Endothelial cell (in vitro differentiated cells): Measurements from ENCODE around the gene HMOX2. TPM values are rescaled to one million over a fixed set of nuclear protein-coding genes. Genes with fewer than 3 reads are reported as not detected.

Experiments used
- DNase-seq: peaks from one replicate; pipeline ENCODE4 v3.0.0; 2021; ENCODE audit warnings: low spot score
- H3K27ac Mint-ChIP-seq: one replicate; pipeline ENCODE4 v1.8.0; 2021; ENCODE audit warnings: mixed read lengths, inconsistent platforms; ENCODE audit not compliant: unreplicated experiment
- H3K27me3 Mint-ChIP-seq: one replicate; pipeline ENCODE4 v1.8.0; 2021; ENCODE audit warnings: mild to moderate bottlenecking, moderate library complexity, mixed read lengths, inconsistent platforms; ENCODE audit not compliant: unreplicated experiment
- H3K36me3 Mint-ChIP-seq: one replicate; pipeline ENCODE4 v1.8.0; 2021; ENCODE audit warnings: mild to moderate bottlenecking, low read depth, mixed read lengths, inconsistent platforms; ENCODE audit not compliant: unreplicated experiment
- H3K4me1 Mint-ChIP-seq: one replicate; pipeline ENCODE4 v1.8.0; 2021; ENCODE audit warnings: mild to moderate bottlenecking, mixed read lengths, inconsistent platforms; ENCODE audit not compliant: unreplicated experiment
- H3K4me3 Mint-ChIP-seq: one replicate; pipeline ENCODE4 v1.8.0; 2021; ENCODE audit warnings: mild to moderate bottlenecking, mixed read lengths, inconsistent platforms; ENCODE audit not compliant: unreplicated experiment
- H3K9me3 Mint-ChIP-seq: one replicate; pipeline ENCODE4 v1.8.0; 2021; ENCODE audit warnings: mixed read lengths, inconsistent platforms; ENCODE audit not compliant: unreplicated experiment
- total RNA-seq: library from RNA; stranded (reverse); fragmentation: NEBNext Ultra II Directional; extraction: Animal tissue kit (Norgen Biotek cat#: 25700); gene quantifications from one replicate; pipeline ENCODE4 v1.2.1, GENCODE V29; 2021; ENCODE audit not compliant: unreplicated experiment
- TF ChIP-seq, protein P1 (sequence below): fragments of 200-600 bp; sonication (generic); IDR thresholded peaks from one replicate; pipeline ENCODE4 v1.5.0; 2021; ENCODE audit warnings: antibody characterized with exemption; ENCODE audit not compliant: unreplicated experiment

Gene HMOX2
- total RNA-seq, 1 donor from 2014 or later = 225 TPM

DNA sequence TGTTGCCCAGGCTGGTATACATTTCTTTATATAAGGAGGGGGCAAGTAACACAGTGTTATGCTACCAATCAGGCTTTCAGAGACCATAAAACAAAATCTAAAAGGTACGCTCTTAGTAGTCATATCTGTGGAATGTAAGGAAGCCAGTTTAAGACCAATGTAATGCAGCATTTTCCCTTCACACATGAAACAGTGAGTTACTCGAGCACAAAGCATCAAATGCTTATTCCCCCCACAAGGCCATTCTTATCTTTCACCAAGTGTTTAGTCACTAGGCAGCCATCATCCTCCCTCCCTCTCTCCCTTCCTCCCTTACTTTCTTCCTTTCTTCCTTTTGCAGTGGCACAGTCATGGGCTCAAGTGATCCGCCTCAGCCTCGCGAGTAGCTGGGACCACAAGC, 12.8 kb downstream of the HMOX2 start:
- no peak for DNase-seq
- Mint-ChIP-seq H3K4me1 (peaks cover 9% of the 10 kb centered on the region), H3K4me3 (no peak overlapping the region), H3K36me3 (peaks cover 38% of the 10 kb centered on the region), H3K9me3 (no peaks in the 10 kb centered on the region), H3K27me3 (peaks cover 4% of the 10 kb centered on the region), H3K27ac (peak overlapping the region; percentile 42)
- TF ChIP-seq, protein P1, sequence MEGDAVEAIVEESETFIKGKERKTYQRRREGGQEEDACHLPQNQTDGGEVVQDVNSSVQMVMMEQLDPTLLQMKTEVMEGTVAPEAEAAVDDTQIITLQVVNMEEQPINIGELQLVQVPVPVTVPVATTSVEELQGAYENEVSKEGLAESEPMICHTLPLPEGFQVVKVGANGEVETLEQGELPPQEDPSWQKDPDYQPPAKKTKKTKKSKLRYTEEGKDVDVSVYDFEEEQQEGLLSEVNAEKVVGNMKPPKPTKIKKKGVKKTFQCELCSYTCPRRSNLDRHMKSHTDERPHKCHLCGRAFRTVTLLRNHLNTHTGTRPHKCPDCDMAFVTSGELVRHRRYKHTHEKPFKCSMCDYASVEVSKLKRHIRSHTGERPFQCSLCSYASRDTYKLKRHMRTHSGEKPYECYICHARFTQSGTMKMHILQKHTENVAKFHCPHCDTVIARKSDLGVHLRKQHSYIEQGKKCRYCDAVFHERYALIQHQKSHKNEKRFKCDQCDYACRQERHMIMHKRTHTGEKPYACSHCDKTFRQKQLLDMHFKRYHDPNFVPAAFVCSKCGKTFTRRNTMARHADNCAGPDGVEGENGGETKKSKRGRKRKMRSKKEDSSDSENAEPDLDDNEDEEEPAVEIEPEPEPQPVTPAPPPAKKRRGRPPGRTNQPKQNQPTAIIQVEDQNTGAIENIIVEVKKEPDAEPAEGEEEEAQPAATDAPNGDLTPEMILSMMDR = no peak

DNA sequence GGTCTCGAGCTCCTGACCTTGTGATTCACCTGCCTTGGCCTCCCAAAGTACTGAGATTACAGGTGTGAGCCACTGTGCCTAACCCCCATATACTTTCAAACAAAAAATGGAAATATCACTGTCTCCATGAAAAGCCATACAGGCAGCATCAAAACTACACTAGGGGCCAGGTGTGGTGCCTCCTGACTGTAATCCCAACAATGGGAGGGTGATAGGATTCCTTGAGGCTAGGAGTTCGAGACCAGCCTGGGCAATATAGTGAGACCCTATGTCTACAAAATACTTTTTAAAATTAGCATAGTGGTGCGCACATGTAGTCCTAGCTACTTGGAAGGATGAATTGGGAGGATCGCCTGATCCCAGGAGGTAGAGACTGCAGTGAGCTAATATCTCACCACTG, 15.7 kb downstream of the HMOX2 start:
- H3K36me3 Mint-ChIP-seq = peaks cover 32% of the 10 kb centered on the region
- H3K27me3 Mint-ChIP-seq = peaks cover 4% of the 10 kb centered on the region
- H3K27ac Mint-ChIP-seq = no peak overlapping the region
- TF ChIP-seq, protein P1 = no peak
- DNase-seq = no peak
- H3K4me3 Mint-ChIP-seq = no peak overlapping the region
- no peaks in the 10 kb centered on the region for H3K9me3 Mint-ChIP-seq
- H3K4me1 Mint-ChIP-seq = peaks cover 6% of the 10 kb centered on the region

DNA sequence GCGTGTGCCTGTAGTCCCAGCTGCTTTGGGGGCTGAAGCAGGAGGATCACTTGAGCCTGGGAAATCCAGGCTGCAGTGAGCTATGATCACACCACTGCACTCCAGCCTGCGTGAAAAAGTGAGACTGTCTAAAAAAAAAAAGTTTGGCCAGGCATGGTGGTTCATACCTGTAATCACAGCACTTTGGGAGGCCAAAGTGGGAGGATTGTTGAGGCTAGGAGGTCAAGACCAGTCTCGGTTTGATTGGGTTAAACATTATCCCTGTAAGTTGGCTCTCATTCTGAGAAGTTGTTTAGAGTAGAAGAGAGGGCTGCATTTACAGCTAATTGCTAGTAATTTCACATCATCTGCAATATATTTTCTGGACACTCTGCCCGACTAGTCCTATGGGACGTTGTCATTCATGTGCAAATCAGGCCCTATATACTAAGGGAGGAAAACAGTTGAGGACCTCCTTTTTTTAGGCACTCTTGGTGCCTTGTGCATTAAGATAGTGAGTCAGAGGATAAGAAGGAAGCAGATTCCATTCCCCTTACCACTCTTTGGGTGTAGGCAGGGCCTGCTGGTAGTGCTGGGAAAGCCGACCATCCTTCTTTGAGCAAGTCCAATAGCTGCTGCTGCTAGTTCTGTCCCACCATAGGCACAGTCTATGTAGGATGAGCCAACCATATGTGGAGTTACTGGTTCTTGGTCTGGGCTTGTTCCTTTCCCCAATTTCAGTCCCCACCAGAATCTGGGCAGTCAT, 18.7 kb downstream of the HMOX2 start:
- no peak for DNase-seq
- TF ChIP-seq, protein P1 = no peak
- Mint-ChIP-seq H3K27ac (no peak overlapping the region), H3K36me3 (peaks cover 32% of the 10 kb centered on the region), H3K4me1 (peaks cover 16% of the 10 kb centered on the region), H3K27me3 (peaks cover 4% of the 10 kb centered on the region), H3K9me3 (no peaks in the 10 kb centered on the region), H3K4me3 (no peak overlapping the region)

DNA sequence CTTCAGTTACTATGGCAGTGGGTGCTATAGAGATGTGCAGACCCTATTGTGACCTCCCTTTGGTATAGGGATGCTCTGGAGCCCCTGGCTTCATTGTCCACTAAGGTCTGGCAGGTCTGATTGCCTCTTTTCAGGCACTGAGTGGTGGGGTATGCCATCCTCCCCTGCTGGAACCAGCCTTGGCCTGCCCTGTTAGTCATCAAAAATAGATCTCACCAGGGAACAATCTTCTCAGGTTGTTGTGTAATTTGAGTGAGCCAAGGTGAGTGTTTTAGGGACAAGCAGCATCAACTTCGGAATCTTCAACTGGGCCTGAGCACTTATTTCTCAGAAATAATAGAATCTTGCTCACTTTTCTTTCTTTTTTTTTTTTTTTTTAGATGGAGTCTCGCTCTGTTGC, 19.6 kb downstream of the HMOX2 start:
- Mint-ChIP-seq H3K9me3 (no peaks in the 10 kb centered on the region), H3K4me1 (peaks cover 24% of the 10 kb centered on the region), H3K27ac (no peak overlapping the region), H3K4me3 (no peak overlapping the region), H3K36me3 (peaks cover 29% of the 10 kb centered on the region), H3K27me3 (peaks cover 4% of the 10 kb centered on the region)
- TF ChIP-seq, protein P1 = no peak
- no peak for DNase-seq

DNA sequence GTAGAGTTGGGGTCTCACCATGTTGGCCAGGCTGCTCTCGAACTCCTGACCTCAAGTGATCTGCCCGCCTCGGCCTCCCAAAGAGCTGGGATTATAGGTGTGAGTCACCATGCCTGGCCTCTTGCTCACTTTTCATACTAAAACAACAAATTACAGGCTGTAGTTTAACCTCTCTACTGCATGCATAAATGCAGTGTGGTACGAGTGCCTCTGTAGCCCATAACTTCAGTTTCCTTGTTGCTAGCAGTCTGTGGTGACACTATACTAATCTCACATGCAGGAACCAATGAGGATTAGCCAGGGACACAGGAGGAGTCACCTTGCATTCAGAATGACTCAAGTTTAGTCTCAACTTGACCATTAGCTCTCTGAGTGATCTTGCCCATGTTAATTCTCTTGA, 20.1 kb downstream of the HMOX2 start:
- DNase-seq = no peak
- TF ChIP-seq, protein P1 = no peak
- Mint-ChIP-seq H3K27ac (no peak overlapping the region), H3K27me3 (peaks cover 4% of the 10 kb centered on the region), H3K4me3 (no peak overlapping the region), H3K36me3 (peaks cover 30% of the 10 kb centered on the region), H3K9me3 (no peaks in the 10 kb centered on the region), H3K4me1 (peaks cover 30% of the 10 kb centered on the region)
